GM18499 (cell line): ENCODE data around the gene NPAS3.

Source experiments
- ATAC-seq: cut with Tn5 transposase; IDR thresholded peaks from one replicate; pipeline ENCODE4 v1.9.1; 2021; ENCODE audit warnings: moderate number of reproducible peaks; ENCODE audit not compliant: insufficient read depth, unreplicated experiment

Gene NPAS3

GRCh38 chr14:33563191-33563900, 624.7 kb downstream of the NPAS3 start:
- ATAC-seq = no peak

- no peak for ATAC-seq
Observed at GRCh38 chr14:33563901-33564197, 625.2 kb downstream of the NPAS3 start.

- peak; percentile 73 for ATAC-seq
Observed at GRCh38 chr14:33564774-33565630, 626.3 kb downstream of the NPAS3 start.

GRCh38 chr14:33566082-33566481, 627.4 kb downstream of the NPAS3 start:
- no peak for ATAC-seq

GRCh38 chr14:33567023-33567728, 628.5 kb downstream of the NPAS3 start:
- no peak for ATAC-seq

GRCh38 chr14:33567731-33568130, 629.1 kb downstream of the NPAS3 start:
- ATAC-seq = no peak

- no peak for ATAC-seq
Observed at GRCh38 chr14:33568935-33569579, 630.4 kb downstream of the NPAS3 start.

- ATAC-seq = no peak
Observed at GRCh38 chr14:33569821-33570687, 631.4 kb downstream of the NPAS3 start.

- no peak for ATAC-seq
Observed at GRCh38 chr14:33570694-33571310, 632.1 kb downstream of the NPAS3 start.

- ATAC-seq = no peak
Observed at GRCh38 chr14:33573301-33573880, 634.7 kb downstream of the NPAS3 start.

- ATAC-seq = no peak
Observed at GRCh38 chr14:33576014-33576413, 637.3 kb downstream of the NPAS3 start.

- no peak for ATAC-seq
Observed at GRCh38 chr14:33578461-33579216, 640.0 kb downstream of the NPAS3 start.

- ATAC-seq = no peak
Observed at GRCh38 chr14:33580231-33580749, 641.6 kb downstream of the NPAS3 start.

GRCh38 chr14:33580841-33581240, 642.2 kb downstream of the NPAS3 start:
- ATAC-seq = no peak

GRCh38 chr14:33584697-33585096, 646.0 kb downstream of the NPAS3 start:
- ATAC-seq = no peak

GRCh38 chr14:33586806-33587205, 648.1 kb downstream of the NPAS3 start:
- ATAC-seq = no peak

- no peak for ATAC-seq
Observed at GRCh38 chr14:33587791-33588190, 649.1 kb downstream of the NPAS3 start.

GRCh38 chr14:33588771-33589170, 650.1 kb downstream of the NPAS3 start:
- no peak for ATAC-seq
